ENCODE measurements around the gene MFSD2A.
A peak's percentile ranks its signal among the peaks of the same experiment; 100 is the strongest.
"Not testable (repeated sequence)": the region's sequence is repeated elsewhere in the genome, so short reads cannot be mapped to it uniquely, and the experiment has no call there.

Gene MFSD2A

GRCh38 chr1:40004857-40005256 is 49.9 kb downstream of the MFSD2A start:
- no peak for DNase-seq

- not testable (repeated sequence) for DNase-seq
These were observed 52.6 kb downstream of the MFSD2A start for GRCh38 chr1:40007481-40008034.

- DNase-seq = no peak
These were observed 56.3 kb downstream of the MFSD2A start for GRCh38 chr1:40011198-40011597.

- peak; percentile 26 for DNase-seq
These were observed 59.3 kb downstream of the MFSD2A start for GRCh38 chr1:40014253-40014706.

GRCh38 chr1:40014812-40015594 is 60.1 kb downstream of the MFSD2A start:
- DNase-seq = peak; percentile 93

- DNase-seq = no peak
These were observed 63.1 kb downstream of the MFSD2A start for GRCh38 chr1:40017951-40018575.

Data from NCI-H226 (cell line).